MCF 10A (cell line): ENCODE results near the gene LRMDA. TPM values are rescaled to one million over a fixed set of nuclear protein-coding genes. Genes with fewer than 3 reads are reported as not detected.

ENCODE experiments used
- BruUV-seq: library from RNA; stranded (reverse); fragments of 400-500 nt; replicated peaks from 2 replicates; lab custom pipeline; 2021; lab: Mats Ljungman, UMichigan
- CTCF ChIA-PET: fragments of 300-600 bp; sonication (Branson Sonifier 250); formaldehyde crosslinking; extraction: SDS; loops from one replicate; lab custom pipeline; 2021; ENCODE audit warnings: antibody characterized with exemption, inconsistent platforms; lab: Yijun Ruan, JAX
- POLR2A ChIA-PET: fragments of 300-600, 350-650 bp; sonication (Branson Sonifier 250); formaldehyde crosslinking; extraction: SDS; loops from one replicate; lab custom pipeline; 2020; ENCODE audit warnings: antibody characterized with exemption, inconsistent platforms; lab: Yijun Ruan, JAX
- DNase-seq: peaks from one replicate; pipeline ENCODE4 v3.0.0-alpha.2; 2018; ENCODE audit not compliant: unreplicated experiment
- H3K27ac Mint-ChIP-seq: one replicate; pipeline ENCODE4 v1.8.0; 2022; ENCODE audit warnings: mild to moderate bottlenecking, low read depth, mixed read lengths; ENCODE audit not compliant: unreplicated experiment
- H3K27me3 Mint-ChIP-seq: one replicate; pipeline ENCODE4 v1.8.0; 2022; ENCODE audit warnings: mixed read lengths; ENCODE audit not compliant: insufficient read depth, unreplicated experiment
- H3K36me3 Mint-ChIP-seq: one replicate; pipeline ENCODE4 v1.8.0; 2022; ENCODE audit warnings: mild to moderate bottlenecking, moderate library complexity, mixed read lengths; ENCODE audit not compliant: insufficient read depth, unreplicated experiment
- H3K4me1 Mint-ChIP-seq: one replicate; pipeline ENCODE4 v1.8.0; 2022; ENCODE audit warnings: mixed read lengths; ENCODE audit not compliant: insufficient read depth, unreplicated experiment
- H3K4me3 Mint-ChIP-seq: one replicate; pipeline ENCODE4 v1.8.0; 2022; ENCODE audit warnings: mild to moderate bottlenecking, moderate library complexity, mixed read lengths; ENCODE audit not compliant: unreplicated experiment
- H3K9me3 Mint-ChIP-seq: one replicate; pipeline ENCODE4 v1.8.0; 2022; ENCODE audit warnings: mixed read lengths; ENCODE audit not compliant: unreplicated experiment
- CTCF ChIP-seq: fragments of 200-600 bp; IDR thresholded peaks from one replicate; pipeline ENCODE4 v1.8.0; 2022; ENCODE audit warnings: antibody characterized with exemption, mild to moderate bottlenecking; ENCODE audit not compliant: unreplicated experiment
- intact Hi-C: fragments of 100-400 bp; cut with micrococcal nuclease; formaldehyde crosslinking; loops from 2 replicates; pipeline ENCODE4 v1.14.1; 2022
- total RNA-seq: library from RNA; stranded (reverse); gene quantifications from 2 replicates; pipeline ENCODE4 v1.2.3, GENCODE V29; 2022

Gene LRMDA
- total RNA-seq, 1 experiment from 2014 or later: not detected

GRCh38 chr10:75461672-75462649 is 30.5 kb downstream of the LRMDA start:
- no peak overlapping the region for H3K4me3 Mint-ChIP-seq
- TF ChIP-seq CTCF: no peak
- H3K36me3 Mint-ChIP-seq: no peaks in the 10 kb centered on the region
- no peaks in the 10 kb centered on the region for H3K9me3 Mint-ChIP-seq
- H3K4me1 Mint-ChIP-seq: no peaks in the 10 kb centered on the region
- intact Hi-C loops: no loop called here
- BruUV-seq: no TSS peak
- no peaks in the 10 kb centered on the region for H3K27me3 Mint-ChIP-seq
- CTCF ChIA-PET: interaction anchor here (0.6 to 0.9 kb wide), 2 partner anchors 63 to 575 kb away, joined by 3 to 4 read pairs; no protein-coding TSS in a partner anchor
- POLR2A ChIA-PET: interaction anchor here (0.7 kb wide), 1 partner anchor 11 kb away, joined by 3 read pairs; no protein-coding TSS in a partner anchor
- no peak overlapping the region for H3K27ac Mint-ChIP-seq
- no peak for DNase-seq

- Mint-ChIP-seq H3K9me3 (no peaks in the 10 kb centered on the region), H3K27ac (no peak overlapping the region), H3K27me3 (no peaks in the 10 kb centered on the region), H3K4me1 (no peaks in the 10 kb centered on the region), H3K36me3 (no peaks in the 10 kb centered on the region), H3K4me3 (no peak overlapping the region)
- POLR2A ChIA-PET: no interaction called here
- intact Hi-C loops: no loop called here
- TF ChIP-seq CTCF: no peak
- no TSS peak for BruUV-seq
- CTCF ChIA-PET: interaction anchor here (0.9 kb wide), 1 partner anchor 574 kb away, joined by 3 read pairs; no protein-coding TSS in a partner anchor
- no peak for DNase-seq
Measured at GRCh38 chr10:75462865-75463264, 31.4 kb downstream of the LRMDA start.

- BruUV-seq: no TSS peak
- Mint-ChIP-seq H3K27me3 (no peaks in the 10 kb centered on the region), H3K36me3 (no peaks in the 10 kb centered on the region), H3K9me3 (no peaks in the 10 kb centered on the region), H3K4me3 (no peak overlapping the region), H3K27ac (no peak overlapping the region), H3K4me1 (peaks cover 19% of the 10 kb centered on the region)
- TF ChIP-seq CTCF: no peak
- CTCF ChIA-PET: interaction anchor here (1.2 kb wide), 1 partner anchor 14 kb away, joined by 4 read pairs; no protein-coding TSS in a partner anchor
- intact Hi-C loops: no loop called here
- no peak for DNase-seq
- POLR2A ChIA-PET: interaction anchor here (0.6 kb wide), 1 partner anchor 25 kb away, joined by 3 read pairs; no protein-coding TSS in a partner anchor
Measured at GRCh38 chr10:75464478-75465449, 33.3 kb downstream of the LRMDA start.
